Activated naive CD8-positive, alpha-beta T cell treated with anti-CD3 and anti-CD28 coated beads, Interleukin-2, amount 50 U/mL, for 16 hours (primary cell): ENCODE results near the gene ERBB4.
"Not testable (repeated sequence)": the region's sequence is repeated elsewhere in the genome, so short reads cannot be mapped to it uniquely, and the experiment has no call there.

Experiments
- DNase-seq: peaks from one replicate; pipeline ENCODE4 v3.0.0-alpha.2; 2020; ENCODE audit warnings: low read depth, low spot score

The ERBB4 gene

DNA sequence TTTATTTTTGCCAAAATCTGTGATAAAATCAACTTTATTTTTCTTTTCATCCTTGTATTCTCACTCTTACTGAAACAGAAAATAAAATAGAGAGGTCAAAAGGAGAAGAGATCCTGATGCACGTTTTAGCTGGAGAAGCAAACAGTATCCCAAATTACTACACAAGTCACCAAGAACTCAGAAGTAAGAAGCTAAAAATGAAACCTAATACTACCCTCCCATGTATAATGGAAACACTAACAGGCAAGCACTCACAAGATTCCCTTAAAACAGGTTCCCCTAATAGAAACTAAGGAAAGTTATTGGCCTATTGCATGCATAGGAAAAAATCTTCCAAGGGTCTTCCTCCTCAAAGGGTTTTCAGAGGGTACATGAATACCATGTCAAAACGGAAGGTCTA, 927.0 kb downstream of the ERBB4 start:
- no peak for DNase-seq

DNA sequence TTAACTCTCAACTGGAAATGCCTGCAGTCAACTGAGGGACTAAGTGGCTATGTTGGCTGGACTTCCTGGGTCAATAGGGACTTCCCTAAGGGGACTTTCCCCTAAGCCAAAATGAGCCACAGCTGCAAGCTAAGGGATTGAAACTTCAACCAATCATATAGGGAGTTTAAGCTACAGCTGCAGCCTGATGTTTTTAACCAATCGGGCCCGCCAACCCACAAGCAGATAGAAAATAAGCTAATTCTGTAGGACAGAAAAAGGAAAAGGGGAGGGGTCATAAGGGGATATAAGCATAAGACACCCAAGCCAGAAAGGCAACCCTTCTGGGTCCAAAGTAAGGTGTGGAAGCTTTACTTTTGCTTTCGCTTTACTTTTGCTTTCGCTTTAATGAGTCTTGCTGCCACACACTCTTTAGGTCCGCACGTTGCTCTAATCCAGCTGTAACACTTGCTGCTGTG, 927.5 kb downstream of the ERBB4 start:
- no peak for DNase-seq

DNA sequence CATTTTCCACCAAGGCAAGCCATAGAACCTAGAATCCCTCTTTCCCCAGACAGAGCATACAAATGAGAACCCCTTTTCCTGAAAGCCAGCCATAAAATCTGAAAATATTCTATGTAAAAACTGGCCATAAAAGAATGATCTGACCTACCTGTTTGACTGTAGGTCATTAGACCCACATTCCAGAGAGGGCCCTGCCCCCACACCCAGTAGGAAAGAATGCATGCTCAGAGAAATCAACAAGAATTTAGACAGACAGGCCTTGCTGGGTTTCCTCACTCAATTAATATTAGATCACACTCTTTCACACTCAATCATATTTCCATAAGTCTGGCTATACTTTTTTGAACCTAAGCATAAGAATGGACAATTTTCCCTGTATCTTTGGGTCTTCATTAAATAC, 929.5 kb downstream of the ERBB4 start:
- no peak for DNase-seq

DNA sequence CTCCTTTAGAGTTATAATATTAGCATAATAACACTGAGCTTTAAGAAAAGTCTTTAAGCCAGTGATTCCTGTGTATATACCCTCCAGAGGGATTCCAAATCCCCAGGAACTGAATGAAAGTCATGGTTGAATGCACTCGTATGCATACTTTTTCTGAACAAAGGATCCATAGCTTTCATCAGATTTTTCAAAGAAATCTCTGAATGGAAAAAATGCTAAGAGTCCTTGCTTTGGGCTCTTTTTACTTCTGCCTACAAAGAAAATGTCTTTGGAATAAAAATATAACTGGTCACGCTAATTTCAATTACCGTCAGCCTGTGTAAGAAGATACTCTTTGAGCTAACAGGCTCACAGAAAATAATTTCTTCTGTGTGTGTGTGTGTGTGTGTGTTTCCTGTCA, 939.5 kb downstream of the ERBB4 start:
- DNase-seq, result no peak

DNA sequence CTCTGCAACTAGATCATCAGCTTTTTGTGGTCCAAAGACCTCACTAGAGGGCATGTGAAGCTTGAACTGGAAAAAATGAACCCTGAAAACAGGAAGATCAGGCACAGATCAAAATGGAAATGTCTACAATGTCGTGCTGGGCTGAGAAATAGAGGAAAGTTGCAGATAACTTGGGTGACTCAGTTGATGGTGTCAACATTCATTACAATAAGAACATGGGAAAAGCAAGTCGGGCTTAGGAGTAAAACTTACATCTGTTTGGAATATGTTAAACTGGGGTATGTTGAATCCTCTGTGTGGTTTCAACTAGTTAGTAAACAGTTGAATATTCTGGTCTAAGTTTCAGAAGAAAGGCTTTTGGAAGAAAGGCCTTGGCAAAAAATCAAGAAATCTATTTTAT, 940.4 kb downstream of the ERBB4 start:
- no peak for DNase-seq

DNA sequence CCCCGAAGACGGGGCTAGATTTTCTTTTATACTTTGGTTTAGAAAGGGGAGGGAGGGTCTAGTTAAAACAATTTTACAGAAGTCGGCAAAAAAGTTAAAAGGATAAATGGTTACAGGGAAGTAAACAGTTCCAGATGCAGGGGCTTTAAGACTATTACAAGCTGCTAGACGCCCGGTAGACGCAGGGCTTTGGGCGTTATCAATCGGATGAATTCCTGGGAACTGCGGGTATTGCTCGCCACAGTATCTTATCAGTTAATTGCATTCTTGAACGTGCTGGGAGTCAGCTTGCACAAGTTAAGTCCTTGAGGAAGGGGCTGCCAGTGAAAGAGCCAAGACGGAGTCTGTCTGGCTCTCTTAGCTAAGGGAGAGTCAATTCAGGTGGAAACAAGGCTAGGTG, 946.6 kb downstream of the ERBB4 start:
- DNase-seq, result not testable (repeated sequence)

DNA sequence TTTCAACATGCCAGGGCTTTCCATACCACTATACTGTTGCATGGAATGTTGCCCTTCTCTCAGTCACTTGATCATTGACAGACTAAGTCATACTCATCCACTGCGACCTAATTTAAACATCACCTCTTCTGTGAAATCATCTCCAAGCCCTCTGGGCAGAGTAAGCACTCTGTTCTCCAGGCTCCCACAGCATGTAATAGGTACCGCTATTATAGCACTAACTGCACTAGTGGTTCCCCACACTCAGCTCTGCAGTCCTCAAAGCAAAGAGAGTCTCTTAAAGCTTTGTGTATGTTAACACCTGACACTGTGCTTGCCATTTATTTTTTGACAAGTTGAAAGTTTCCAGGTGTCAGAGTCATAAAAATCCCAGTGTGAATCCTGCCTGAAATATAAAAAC, 947.2 kb downstream of the ERBB4 start:
- no peak for DNase-seq

DNA sequence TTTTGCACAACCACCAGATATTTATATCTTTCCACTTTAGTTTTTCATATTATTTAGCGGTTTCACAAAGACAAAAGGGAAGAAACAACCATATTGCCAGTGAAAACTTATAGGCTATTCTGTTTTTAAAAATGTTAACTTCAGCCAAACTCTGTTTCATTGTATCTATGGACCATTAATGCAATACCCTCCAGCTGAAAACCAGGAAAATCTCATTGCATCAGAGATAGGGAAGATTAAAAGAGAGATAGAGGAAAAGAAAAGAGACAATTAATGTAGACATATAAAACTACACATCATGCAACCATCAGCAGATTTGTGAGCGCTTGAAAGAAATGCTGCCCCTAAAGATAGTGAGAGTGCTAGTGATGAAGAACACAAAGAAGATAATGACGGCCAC, 970.2 kb downstream of the ERBB4 start:
- DNase-seq, result no peak

DNA sequence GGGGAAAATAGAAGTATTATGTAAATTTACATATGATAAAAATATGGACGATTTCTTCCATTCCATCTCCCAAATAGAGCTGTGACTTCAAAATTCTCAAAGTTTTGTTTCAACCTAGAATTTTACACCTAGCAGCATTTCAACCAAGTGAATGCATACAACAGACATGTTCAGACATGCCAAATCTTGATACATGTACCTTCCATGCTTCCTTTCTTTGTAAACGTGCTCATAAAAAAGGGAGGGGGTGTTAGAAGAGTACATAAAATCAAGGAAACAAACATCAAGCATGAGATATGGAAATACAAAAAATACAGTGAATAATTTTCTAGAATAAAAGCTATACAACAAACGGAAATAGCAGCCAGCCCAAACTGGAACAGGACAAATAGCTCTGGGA, 974.2 kb downstream of the ERBB4 start:
- DNase-seq, result no peak

DNA sequence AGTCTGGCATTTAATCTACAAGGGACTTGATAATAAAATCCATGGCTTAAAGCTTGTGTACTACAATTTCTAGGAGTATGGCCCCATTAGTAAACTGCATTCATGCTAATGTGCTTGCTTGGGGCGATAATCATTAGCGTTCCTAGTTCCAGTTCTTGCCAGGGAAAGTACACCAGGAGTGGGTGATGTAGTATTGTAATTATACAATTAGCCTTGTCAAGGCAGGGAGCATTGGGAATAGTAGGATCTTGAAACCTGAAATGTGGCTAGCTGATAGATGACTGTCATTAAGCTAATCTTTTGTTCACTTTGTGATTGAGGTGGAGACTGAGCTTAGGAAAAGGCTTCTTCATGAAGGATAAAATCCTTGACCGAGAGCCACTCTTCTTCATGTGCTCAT, 993.0 kb downstream of the ERBB4 start:
- DNase-seq, result no peak

DNA sequence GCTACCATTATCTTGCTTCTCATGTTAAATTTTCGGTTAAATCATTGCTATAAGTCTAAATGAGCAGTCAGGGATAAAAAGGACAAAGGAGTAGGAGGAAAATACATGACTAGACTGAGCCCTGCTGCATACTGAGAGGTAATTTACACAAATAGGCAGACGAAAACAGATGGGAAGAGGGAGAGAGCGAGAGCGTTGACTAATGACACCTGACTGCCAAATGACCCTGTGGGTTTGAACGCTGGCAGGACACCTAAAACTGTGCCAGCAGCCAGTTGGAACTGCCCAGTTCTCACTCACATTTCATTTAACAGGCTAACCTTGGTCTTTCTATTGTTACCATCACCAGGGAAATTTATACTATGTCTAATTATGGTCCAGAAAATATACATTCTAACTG, 1004.0 kb downstream of the ERBB4 start:
- no peak for DNase-seq

DNA sequence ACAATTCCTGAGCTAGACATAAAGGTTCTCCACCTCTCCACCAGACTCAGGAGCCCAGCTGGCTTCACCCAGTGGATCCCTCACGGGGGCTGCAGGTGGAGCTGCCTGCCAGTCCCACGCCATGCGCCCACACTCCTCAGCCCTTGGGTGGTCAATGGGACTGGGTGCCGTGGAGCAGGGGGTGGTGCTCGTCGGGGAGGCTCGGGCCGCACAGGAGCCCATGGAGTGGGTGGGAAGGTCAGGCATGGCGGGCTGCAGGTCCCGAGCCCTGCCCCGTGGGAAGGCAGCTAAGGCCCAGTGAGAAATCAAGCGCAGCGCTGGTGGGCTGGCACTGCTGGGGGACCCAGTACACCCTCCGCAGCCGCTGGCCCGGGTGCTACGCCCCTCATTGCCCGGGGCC, 1014.4 kb downstream of the ERBB4 start:
- DNase-seq, result not testable (repeated sequence)

DNA sequence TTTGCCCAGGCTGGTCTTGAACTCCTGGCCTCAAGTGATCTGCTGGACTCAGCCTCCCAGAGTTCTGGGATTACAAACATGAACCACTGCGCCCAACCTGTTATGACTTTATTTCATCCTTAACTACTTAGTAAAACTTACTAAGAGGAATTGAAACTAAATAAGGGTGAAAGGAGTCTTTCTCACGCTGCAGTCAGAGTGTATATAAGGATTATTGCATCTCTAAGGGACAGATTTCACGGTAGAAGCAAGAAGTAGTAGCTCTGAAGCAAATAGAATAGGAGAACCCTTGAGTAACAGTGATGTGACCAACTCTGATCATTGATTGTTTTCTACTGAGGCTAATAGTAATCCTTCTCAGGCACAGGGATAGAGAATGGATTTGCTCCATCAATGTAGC, 1022.1 kb downstream of the ERBB4 start:
- DNase-seq, result no peak

DNA sequence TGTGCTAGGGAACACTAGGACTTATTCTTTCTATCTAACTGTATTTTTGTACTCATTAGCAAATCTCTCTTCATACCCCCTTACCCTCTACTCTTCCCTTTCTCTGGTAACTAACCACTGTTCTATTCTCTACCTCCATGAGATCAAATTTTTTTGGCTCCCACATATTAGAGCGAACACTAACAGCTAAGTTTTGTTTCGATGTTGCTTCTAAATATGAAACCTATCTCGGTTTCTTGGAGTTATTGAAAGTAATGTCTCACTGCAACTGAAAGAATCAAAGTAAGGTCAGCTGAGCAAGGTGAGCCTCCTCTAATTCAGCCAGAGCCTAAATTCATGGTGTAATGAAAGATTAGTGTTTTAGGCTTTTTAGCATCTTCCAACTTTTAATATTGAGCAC, 1024.6 kb downstream of the ERBB4 start:
- no peak for DNase-seq

DNA sequence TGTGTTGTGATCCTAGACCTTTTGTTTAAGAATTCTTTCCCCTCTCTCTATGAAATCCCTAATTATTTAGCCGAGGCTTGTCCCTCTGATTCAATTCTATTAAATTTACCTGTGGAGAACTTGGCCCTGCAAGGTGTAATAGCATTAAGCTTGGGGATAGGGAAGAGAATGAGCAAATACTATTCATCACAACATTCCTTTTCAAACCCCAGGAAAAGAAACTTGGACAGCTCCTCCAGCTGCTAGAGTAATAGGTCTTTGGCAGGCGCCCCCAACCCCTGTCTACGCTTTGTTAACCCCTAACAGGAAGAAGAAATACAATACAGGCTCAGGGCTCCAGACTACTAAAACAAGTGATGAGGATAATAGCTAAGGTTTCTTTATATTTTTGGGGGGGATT, 1025.2 kb downstream of the ERBB4 start:
- no peak for DNase-seq

DNA sequence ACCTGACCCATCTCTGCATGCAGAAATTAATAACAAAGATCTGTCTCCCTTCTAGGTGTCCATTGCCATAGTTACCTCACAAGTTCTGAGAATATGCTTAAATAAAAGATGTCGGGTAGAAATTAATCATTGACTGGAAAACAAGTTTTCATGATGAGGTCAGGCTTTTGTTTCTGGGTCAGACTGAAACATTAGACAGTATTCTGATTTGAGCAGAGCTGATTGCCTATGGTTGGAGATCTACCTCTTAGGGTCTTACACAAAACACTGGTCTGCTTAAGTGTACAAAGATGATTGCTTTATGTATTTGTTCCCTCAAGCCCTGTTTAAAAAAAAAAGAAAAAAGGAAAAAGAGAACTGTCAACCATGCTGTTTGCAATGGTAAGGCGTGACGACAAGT, 1025.8 kb downstream of the ERBB4 start:
- no peak for DNase-seq

DNA sequence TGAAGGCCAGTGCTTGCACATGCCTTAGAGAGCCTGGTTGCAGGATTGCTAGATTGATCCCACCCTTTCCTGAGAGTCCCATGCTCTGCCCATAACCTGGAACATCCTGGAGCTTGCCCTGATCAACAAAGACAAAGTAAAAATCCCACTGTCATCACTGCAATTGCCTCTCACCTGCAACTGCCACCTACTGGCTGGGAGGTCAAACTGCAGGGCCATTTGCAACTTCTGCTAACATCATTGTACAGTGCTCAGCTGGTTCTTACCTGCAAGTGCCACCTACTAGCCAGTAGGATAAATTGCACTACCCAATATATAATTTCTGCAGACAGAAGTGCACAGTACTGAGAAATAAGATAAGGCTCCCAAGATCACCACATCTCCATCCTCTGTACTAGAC, 1034.7 kb downstream of the ERBB4 start:
- no peak for DNase-seq

DNA sequence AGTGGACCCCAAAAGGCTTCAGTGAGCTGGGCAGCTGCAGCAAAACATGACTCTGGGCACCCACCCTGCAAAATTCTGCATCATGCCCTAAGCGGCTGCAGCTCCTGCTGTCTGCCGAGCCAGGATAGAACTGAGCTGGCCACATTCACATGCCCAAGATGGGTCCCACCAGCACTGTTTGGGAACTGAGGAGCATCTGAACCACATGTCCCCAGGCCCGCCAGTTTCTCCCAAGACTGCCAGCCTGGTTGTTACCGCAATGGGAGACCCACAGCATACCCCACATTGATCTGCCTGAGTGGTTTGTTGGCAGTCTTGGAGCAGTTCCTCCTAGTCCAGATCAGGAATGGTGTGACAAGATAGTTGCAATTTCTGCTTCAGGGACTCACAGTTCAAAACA, 1035.4 kb downstream of the ERBB4 start:
- no peak for DNase-seq

DNA sequence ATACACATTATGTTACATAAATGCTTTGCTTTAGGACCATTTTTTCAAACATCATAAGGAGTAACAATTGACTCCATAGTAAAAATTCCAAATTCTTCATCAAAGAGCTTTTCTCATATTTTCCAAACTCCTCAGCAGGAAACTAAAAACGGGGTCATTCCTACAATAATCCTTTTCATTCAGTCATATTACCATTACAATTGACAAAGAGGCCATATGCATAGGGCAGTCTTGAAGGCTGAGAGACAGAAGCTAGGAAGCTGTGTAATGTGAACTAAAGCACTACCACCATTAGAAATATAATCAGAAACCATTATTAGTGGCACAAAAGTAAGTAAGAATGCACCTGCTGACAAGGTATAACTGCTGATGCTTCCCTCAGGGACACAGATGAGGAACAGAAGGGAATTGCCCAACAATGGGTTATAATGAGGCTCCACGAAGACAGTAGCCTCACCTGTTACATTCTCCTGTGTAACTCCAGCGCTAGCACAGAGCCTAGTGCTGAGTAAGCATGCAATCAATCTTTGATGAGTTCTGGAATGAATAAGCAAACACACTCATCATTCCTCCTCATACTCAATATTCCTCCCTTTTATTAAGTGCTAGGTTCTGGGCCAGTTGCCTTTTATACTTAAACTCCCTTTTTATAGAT, 1039.9 kb downstream of the ERBB4 start:
- DNase-seq, result no peak

DNA sequence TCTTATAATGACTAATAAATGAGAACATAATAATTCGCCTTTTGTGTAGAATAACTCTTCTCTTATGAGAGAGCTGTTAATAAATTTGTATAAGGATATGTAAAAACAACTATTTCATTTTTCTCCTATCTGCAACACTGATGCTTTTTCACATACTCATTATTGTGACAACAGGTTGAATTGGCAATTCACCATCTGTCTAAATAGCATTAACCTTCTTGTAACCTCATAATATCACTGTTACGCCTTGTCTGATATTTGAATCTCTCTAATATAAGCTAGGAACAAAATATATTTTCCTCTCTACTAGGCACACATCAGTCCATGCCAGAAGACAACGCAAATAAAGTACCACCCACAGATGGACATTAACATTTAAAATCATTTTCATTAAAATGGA, 1043.3 kb downstream of the ERBB4 start:
- no peak for DNase-seq

DNA sequence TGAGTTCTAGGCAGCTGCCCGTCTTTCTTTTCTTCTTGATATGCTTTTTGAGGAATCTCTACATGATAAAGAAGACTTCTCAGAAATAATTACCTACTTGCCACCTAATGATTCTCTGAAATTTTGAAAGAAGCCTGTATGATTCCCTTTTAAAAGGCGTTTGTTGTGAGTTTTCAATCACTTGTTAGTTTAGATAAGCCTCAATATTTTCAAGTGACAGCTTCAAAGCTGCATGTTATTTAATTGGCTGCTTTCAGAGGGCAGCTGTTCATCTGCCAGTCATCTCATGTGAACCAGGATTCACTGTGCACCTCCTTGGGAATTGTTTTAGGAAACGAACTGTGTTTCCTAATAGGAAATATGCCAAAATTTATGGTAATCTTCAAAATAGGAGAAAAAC, 1044.1 kb downstream of the ERBB4 start:
- no peak for DNase-seq

DNA sequence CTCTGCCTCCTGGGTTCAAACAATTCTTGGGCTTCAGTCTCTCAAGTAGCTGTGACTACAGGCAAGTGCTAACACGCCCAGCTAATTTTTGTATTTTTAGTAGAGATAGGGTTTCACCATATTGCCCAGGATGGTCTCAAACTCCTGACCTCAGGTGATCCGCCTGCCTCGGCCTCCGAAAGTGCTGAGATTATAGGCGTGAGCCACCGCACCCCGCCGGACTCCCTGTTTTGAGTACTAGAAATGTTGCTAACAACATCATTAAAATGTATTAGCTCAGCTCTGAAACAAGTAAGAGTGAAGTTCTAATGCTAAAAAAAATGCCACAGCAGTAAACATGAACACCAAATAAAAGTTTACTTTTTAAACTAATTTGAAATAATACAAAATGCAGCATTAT, 1044.5 kb downstream of the ERBB4 start:
- DNase-seq, result no peak

DNA sequence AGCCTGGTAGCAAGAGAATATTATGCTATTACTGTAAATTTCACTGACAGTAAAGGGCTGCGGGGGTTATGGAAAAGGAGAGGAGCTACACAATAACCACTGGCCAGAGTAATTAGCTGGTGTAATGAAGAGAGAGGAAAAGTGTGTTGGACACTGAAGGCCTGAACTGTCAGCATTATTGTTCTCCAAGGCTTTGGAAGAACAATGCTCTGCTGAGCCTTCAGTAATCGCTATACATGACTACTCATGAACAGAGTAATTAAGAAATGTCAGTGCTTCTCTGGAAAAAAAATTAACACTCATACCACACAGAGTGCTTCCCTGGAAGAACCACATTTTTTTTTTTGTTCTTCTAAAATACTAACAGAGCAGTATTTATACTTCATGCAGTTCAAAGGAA, 1050.9 kb downstream of the ERBB4 start:
- DNase-seq, result no peak

DNA sequence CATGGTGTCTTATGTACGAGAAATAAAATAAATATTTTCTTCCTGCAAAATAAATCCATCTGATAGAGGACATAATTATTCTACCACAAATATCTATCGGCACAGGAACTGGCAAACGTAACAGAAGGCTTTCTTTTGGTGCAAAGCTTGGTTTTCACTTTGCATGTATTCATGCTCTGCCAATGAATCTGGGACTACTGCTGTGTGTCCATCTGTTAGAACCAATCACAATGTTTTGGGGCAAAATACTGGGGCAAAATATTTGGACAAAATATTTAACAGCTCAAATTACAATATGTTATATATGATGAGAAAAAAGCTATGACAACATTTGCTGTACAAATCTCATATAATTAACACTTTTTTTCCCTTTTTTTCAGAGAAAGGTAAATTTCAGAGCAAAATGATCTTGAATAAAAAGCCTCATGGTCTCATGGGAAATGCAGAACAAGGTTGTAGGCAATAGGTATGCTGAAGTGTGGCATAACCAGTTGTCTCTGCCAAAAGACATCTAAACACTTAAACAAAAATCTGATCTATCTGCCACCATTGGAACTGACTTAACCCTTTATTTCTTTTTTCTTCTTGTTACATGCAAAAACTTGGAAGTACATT, 1059.0 kb downstream of the ERBB4 start:
- no peak for DNase-seq
